HFFc6 (cell line): ENCODE data around the gene ATP1B1. TPM values are rescaled to one million over a fixed set of nuclear protein-coding genes. Genes with fewer than 3 reads are reported as not detected.
A peak's percentile ranks its signal among the peaks of the same experiment; 100 is the strongest.

ENCODE experiments used
- DNase-seq: peaks from one replicate; pipeline ENCODE4 v3.0.0-alpha.2; 2018
- H3K27ac Mint-ChIP-seq: 2 replicates; pipeline ENCODE4 v1.8.0; 2020; ENCODE audit warnings: mild to moderate bottlenecking, mixed read lengths
- H3K27me3 Mint-ChIP-seq: 2 replicates; pipeline ENCODE4 v1.8.0; 2021; ENCODE audit warnings: mild to moderate bottlenecking, moderate library complexity, mixed read lengths; ENCODE audit not compliant: insufficient read depth
- H3K36me3 Mint-ChIP-seq: 2 replicates; pipeline ENCODE4 v1.8.0; 2021; ENCODE audit warnings: low read depth, mixed read lengths
- H3K4me1 Mint-ChIP-seq: 2 replicates; pipeline ENCODE4 v1.8.0; 2020; ENCODE audit warnings: low read depth, mixed read lengths
- H3K4me3 Mint-ChIP-seq: 2 replicates; pipeline ENCODE4 v1.8.0; 2020; ENCODE audit warnings: mild to moderate bottlenecking, moderate library complexity, mixed read lengths
- H3K9me3 Mint-ChIP-seq: 2 replicates; pipeline ENCODE4 v1.8.0; 2020; ENCODE audit warnings: mild to moderate bottlenecking, mixed read lengths
- total RNA-seq, 6 experiments: library from RNA; stranded (reverse); fragmentation: NEBNext Ultra II Directional; extraction: Animal tissue kit (Norgen Biotek cat#: 25700); gene quantifications; 2 replicates in 1 of 6; 3 replicates in 5 of 6; pipeline ENCODE4 v1.2.3, GENCODE V29; 2021
- TF ChIP-seq, protein P1 (sequence below): fragments of 200-600 bp; sonication (generic); IDR thresholded peaks from 2 replicates; pipeline ENCODE4 v1.5.0; 2021; ENCODE audit warnings: antibody characterized with exemption, mild to moderate bottlenecking

The ATP1B1 gene
- total RNA-seq, 6 experiments from 2014 or later = 30.6 to 48.5 (median 42.9) TPM

DNA sequence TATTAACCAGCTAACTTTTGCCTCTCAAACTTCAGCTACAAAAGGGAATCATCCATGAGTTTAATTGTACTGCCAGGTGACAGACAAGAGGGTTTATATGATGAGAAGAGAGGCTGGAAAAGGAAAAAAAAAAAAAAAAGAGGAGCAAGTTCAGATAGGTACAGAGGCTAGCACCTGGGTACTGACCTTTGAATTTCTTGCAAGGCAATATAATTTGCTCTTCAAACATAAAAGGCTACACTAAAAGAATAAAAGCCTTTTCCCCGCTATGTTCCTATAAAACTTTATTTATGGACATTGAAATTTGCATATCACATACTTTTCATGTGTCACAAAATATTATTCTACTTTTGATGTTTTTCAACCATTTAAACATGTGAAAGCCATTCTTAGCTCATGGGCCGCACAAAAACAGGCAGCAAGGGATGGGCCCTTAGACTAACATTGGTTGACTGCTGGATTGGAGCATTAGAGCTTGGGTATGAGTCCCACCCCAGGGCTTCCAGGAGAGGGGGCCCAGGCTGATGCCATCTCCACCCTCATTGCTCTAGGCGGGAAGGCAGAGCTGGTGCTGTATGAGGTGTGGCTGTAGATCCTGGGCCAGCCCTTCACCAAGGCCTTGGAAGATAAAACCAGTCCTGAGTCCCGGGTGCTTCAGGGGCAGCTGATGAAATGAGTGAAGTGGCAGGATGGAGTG is 44.3 kb downstream of the ATP1B1 start:
- peaks cover 5% of the 10 kb centered on the region; the same call in 1 of the 2 replicates for H3K4me1 Mint-ChIP-seq
- no peak overlapping the region for H3K27ac Mint-ChIP-seq

DNA sequence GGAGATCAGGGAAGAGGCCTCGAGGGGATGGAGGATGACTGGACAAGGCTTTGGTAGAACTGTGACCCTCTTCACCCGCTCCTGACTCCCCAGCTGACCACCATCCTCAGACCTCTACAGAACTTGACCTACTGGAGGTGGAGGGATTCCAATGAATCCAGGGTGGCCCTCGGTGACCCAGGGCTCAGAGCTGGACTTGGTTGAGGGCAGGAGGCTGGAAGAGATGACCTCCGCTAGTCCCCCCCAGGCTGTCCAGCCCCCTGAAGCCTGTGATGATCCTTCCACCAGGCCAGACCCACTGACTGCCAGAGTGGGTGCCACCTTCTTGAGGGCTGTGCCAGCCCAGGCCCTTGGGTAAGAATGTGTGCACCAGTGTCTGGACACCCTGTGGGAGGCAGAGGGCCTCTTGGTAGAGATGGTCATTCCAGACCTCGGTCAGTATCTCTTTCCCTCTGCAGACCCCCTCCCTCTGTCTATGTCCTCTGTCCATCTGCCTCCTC is 44.9 kb downstream of the ATP1B1 start:
- no peak for DNase-seq
- no peak overlapping the region for H3K4me3 Mint-ChIP-seq
- peaks cover 5% of the 10 kb centered on the region; the same call in 1 of the 2 replicates for H3K4me1 Mint-ChIP-seq
- H3K27ac Mint-ChIP-seq = no peak overlapping the region
- H3K9me3 Mint-ChIP-seq = no peaks in the 10 kb centered on the region
- TF ChIP-seq, protein P1, sequence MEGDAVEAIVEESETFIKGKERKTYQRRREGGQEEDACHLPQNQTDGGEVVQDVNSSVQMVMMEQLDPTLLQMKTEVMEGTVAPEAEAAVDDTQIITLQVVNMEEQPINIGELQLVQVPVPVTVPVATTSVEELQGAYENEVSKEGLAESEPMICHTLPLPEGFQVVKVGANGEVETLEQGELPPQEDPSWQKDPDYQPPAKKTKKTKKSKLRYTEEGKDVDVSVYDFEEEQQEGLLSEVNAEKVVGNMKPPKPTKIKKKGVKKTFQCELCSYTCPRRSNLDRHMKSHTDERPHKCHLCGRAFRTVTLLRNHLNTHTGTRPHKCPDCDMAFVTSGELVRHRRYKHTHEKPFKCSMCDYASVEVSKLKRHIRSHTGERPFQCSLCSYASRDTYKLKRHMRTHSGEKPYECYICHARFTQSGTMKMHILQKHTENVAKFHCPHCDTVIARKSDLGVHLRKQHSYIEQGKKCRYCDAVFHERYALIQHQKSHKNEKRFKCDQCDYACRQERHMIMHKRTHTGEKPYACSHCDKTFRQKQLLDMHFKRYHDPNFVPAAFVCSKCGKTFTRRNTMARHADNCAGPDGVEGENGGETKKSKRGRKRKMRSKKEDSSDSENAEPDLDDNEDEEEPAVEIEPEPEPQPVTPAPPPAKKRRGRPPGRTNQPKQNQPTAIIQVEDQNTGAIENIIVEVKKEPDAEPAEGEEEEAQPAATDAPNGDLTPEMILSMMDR = no peak
- H3K36me3 Mint-ChIP-seq = no peaks in the 10 kb centered on the region
- no peaks in the 10 kb centered on the region; the same call in 1 of the 2 replicates for H3K27me3 Mint-ChIP-seq

More for the DNA sequence above, 44.3 kb downstream of the ATP1B1 start:
- Mint-ChIP-seq H3K36me3 (no peaks in the 10 kb centered on the region), H3K4me3 (no peak overlapping the region), H3K9me3 (no peaks in the 10 kb centered on the region), H3K27me3 (no peaks in the 10 kb centered on the region; the same call in 1 of the 2 replicates)
- DNase-seq = no peak
- TF ChIP-seq, protein P1 = no peak

DNA sequence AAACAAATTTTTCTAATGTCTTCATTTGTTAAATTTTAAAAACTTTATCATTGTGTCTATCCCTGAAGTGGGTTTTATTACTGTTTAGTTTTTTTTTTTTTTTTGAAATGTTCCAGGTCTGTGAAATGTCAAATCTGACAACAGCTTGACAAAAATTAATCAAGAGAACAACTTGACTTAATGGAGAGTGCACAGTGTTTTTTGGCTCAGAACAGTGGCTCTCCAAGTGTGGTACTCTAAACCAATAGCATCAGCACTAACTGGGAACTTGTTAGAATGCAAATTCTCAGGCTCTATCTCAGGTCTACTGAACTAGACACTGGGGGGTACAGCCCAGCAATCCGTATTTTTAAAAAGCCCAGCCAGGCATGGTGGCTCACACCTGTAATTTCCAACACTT is 49.2 kb downstream of the ATP1B1 start:
- Mint-ChIP-seq H3K27me3 (no peaks in the 10 kb centered on the region; the same call in 1 of the 2 replicates), H3K27ac (no peak overlapping the region), H3K9me3 (no peaks in the 10 kb centered on the region), H3K4me1 (no peaks in the 10 kb centered on the region), H3K4me3 (no peak overlapping the region), H3K36me3 (no peaks in the 10 kb centered on the region)
- no peak for DNase-seq
- TF ChIP-seq, protein P1 = no peak

DNA sequence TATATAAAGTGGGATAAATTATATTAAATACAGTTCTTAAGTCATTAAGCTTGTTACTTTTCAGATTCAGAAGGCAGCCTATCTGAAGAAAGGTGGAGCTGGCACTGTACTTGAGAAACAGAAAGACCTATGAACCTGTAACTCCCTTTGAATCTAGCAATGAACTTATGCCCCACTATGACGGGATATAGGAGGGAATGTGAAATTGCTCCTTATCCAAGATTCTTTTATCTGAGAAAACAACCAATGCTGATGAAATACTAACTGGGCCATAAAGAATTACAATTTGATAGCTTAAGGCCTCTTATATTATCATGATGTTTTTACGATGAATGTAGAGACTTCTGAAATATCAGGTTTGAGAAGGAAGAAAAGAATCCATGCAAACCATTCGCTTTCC is 50.1 kb downstream of the ATP1B1 start:
- no peak for DNase-seq
- Mint-ChIP-seq H3K27ac (no peak overlapping the region), H3K9me3 (no peaks in the 10 kb centered on the region), H3K4me3 (no peak overlapping the region), H3K27me3 (no peaks in the 10 kb centered on the region; the same call in 1 of the 2 replicates), H3K36me3 (no peaks in the 10 kb centered on the region), H3K4me1 (no peaks in the 10 kb centered on the region)
- TF ChIP-seq, protein P1 = no peak

DNA sequence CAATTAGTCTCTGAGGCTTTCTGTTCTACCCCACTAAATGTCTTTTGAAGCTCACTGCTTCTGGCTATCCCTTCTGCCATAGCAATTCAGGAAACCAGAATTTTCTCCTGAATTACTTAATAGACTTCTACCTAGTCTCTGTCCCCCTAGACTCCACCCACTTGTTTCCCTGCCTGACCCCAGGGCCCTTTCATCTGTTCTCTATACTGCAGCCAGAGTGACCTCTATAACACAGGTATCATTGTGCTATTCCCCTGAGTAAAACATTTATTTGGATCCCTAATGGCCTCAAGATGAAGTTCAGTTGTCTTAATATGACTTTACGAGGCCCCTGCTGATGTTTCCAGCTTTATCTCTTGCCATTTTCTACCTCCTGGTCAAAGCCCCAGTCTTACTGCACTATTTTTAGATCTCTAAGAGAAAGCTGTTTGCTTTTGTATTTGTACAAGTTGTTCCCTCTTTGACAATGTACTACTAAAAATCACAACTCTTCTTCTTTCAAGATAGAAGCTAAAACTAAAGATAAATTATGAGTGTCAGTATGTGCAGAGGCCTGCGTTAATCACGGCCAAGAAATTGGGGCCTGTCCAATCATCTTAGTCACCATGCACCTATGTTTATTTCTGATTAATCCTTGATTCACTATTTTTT is 54.5 kb downstream of the ATP1B1 start:
- TF ChIP-seq, protein P1 = no peak
- peaks cover 9% of the 10 kb centered on the region for H3K4me1 Mint-ChIP-seq
- H3K4me3 Mint-ChIP-seq = no peak overlapping the region
- H3K36me3 Mint-ChIP-seq = no peaks in the 10 kb centered on the region
- H3K27ac Mint-ChIP-seq = no peak overlapping the region
- H3K27me3 Mint-ChIP-seq = no peaks in the 10 kb centered on the region
- peak; percentile 4 for DNase-seq
- H3K9me3 Mint-ChIP-seq = no peaks in the 10 kb centered on the region
